ENCODE results near the gene TNP1.

DNA sequence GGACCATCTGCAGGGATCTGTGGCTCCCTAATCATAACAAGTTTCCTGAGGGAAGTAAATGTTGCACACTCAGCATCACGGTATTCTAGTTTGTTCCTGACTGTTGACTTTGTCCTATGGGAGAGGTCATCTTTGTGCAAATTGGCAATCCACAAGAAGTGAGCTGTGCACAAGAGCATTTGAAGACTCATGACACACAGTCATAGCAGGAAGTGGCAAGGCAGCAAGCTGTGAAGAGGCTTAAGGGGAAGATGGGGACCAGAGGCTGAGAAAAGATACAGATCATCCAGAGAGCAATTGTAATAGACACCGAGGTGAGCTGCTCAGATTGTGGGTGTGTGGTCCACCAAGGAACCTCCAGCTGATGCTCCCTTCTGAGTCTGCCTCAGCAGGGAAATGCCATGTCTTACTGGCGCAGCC, 2.7 kb downstream of the TNP1 start:
- TF ChIP-seq, protein P1, sequence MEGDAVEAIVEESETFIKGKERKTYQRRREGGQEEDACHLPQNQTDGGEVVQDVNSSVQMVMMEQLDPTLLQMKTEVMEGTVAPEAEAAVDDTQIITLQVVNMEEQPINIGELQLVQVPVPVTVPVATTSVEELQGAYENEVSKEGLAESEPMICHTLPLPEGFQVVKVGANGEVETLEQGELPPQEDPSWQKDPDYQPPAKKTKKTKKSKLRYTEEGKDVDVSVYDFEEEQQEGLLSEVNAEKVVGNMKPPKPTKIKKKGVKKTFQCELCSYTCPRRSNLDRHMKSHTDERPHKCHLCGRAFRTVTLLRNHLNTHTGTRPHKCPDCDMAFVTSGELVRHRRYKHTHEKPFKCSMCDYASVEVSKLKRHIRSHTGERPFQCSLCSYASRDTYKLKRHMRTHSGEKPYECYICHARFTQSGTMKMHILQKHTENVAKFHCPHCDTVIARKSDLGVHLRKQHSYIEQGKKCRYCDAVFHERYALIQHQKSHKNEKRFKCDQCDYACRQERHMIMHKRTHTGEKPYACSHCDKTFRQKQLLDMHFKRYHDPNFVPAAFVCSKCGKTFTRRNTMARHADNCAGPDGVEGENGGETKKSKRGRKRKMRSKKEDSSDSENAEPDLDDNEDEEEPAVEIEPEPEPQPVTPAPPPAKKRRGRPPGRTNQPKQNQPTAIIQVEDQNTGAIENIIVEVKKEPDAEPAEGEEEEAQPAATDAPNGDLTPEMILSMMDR (IDR thresholded peaks at IDR 0.05), result no peak
- TF ChIP-seq POLR2A (IDR thresholded peaks at IDR 0.05), result no peak

Measured in uterus (tissue), 2 donors.